NCI-H1930 (cell line): ENCODE data around the gene FBXL14.
A peak's percentile ranks its signal among the peaks of the same experiment; 100 is the strongest.
"Not testable (repeated sequence)": the region's sequence is repeated elsewhere in the genome, so short reads cannot be mapped to it uniquely, and the experiment has no call there.

Experiments used
- DNase-seq, 2 experiments: peaks; one replicate each; lab custom pipeline; 2025; lab: John Stamatoyannopoulos, UW

The FBXL14 gene

DNA sequence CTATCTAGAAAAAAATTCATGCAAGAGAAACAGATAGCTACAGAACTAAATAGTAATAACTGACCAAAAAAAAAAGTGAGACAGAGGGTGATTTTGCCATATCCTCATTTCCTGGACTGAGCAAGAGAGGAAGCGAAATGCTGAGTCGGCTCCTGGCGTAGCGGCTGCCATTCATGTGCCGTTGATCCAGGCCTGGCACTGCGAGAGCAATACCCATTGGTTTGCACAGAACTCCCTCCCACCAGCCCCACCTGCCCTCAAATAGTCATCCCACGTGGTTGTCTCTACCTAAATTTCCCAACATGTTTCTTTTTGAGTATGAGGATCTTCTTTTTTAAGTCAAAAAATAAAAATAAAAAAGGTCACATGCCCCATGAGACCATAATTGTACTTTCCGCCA, 25.2 kb upstream of the FBXL14 start:
- no peak for DNase-seq

DNA sequence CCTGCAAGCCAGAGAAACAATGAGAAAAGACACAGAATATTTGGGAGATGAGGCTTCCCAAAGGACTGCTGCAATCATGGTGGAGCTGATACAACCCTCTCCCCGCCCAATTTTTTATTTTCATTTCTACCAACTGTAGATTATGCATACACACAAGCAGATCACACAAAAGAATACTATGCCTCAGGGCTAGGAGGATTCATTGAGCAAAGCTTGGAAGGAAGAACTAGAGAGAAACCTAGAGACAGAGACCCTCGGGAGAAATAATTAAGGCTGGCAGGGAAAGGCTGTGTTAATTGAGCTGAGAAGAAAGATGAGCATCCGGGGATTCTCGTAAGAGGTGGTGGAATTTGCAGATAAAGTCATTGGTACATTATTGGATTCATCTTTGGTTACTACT, 24.8 kb upstream of the FBXL14 start:
- DNase-seq = no peak

- DNase-seq = no peak
Measured at GRCh38 chr12:1618489-1618888, 24.1 kb upstream of the FBXL14 start.

DNA sequence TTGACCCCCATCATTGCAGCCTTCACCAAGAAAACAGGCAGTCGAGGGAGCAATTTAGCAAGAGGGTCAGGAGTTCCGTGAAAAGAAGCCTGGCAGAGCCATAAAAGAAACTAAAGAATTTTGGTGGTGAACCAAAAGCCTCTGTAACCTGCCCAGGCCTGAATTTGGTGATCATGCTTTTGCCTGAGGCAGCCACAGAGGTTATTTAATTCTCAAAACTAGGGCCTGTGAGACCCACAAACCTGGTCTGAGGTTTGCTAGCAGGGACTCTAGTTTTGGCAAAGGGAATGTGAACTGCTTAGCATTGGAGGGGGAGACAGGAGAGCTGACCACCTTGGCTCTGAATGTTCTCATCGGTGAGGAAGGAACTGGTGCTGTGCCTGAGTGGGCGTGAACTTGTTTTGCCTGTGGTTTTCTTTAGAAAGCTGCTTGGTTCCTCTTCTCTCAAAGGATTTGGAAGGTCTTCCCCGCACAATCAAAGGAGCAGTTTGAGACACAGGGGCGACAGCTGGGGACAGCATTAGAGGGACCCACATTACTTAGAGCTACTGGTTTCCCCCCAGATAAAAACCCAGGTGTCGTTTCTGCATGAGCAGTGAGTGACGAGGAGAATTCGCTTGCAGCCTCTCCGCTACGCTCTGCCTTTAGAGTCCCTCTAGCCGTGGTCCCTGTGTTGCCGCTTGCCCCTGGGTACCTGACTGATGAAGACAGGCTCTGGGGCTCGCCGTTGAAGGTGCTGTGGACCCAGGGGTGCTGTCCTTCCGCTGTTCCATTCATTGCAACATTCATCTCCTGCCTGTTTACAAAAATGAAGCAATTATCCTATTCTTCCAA, 22.1 kb upstream of the FBXL14 start:
- DNase-seq = no peak

DNA sequence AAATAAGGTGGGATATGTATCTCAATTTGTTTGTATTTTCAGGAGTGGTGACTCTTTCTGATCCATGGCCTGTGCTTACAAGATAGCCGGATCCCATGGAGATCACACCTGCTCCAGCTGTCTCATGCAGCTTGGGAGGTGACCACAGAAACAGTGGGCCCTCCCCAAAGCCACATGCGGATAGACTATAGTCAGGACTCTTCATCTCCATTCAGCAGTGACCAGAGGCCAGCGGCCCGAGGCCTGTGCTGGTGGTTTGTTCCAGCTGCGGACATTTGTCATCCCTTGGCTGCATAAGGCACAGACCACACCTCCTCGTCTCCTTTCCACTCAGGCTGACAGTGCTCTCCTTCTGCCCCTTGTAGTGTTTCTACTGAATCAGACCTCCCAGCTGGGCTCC, 20.0 kb upstream of the FBXL14 start:
- no peak for DNase-seq

GRCh38 chr12:1613860-1614259, 19.5 kb upstream of the FBXL14 start:
- no peak for DNase-seq

DNA sequence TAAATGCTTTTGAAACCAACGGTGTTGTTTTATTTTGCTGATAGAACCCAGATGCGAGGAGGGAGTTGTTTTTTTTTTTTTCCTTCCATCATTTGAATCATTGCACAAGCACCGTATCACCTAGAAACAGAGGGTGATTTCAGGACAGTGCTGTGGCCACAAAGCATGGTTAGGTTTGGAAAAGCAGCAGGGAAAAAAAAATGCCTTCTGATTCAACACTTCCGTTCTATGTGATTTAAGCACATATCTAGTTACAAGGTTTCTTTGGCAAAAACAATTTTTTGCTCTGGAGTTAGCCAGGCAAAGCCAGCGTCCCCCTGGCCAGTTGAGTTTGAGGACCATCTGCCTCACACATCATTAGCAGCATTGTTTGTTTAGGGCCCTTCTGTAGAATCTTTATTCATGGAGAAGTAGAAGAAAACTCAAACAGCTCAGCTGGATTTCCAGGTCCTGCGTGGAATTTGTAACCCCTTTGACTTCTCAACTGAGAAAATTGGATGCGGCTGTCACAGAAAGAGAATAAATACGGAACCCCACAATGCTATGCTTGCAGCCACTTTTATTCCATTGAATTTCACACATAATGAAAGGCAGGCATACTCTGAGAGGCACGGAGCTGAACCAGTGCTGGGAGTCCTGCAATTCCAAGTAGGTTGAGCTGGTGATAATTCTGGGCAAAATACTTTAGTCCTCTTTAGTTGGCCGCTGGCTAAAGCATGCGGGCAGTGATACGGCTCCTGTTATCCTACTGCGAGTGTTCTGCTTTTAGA, 17.6 kb upstream of the FBXL14 start:
- no peak for DNase-seq

DNA sequence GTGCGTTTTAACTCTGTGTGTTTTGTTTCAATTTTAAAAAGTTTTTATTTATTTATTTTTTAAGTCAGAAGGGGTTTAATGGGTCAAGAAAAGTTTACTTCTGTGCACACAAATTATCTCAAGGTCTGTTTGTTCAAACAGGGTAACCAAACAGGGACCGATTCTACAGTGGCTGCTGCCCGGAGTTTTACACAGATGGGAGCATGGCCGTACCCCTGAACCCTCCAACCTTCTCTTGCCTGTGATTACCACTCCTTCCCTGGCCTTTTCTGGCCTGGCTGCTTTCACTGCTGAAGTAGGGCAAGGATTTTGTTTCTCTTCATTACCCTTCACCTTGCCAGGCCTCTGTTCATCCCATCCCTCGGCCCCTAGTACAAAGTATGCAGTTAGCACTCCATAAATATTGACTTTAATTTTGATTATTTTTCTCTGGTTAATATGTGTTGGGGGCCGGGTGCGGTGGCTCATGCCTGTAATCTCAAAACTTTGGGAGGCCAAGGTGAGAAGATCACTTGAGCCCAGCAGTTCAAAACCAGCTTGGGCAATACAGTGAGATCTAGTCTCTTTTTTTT, 15.8 kb upstream of the FBXL14 start:
- DNase-seq = no peak

DNA sequence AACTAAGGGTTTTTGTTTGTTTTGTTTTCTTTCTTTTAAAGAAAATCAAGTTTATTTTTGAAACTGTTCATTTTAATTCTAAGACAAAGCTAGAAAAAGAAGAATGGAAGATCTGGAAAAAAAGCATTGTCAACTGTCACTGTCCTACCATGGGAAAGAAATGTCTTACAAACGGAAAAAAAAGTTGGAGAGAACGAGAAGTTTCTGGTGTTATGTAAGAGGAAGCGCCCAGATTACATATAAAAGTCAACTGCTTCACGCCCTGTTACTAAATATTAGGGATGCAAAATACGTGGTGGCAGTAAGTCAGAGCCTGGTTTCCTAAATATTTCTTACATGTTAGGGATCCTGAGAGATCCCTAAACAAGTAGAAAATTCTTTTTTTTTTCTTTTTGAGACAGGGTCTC, 14.3 kb upstream of the FBXL14 start:
- no peak for DNase-seq

- no peak for DNase-seq
Measured at GRCh38 chr12:1607940-1608712, 13.7 kb upstream of the FBXL14 start.

GRCh38 chr12:1606021-1606622, 11.7 kb upstream of the FBXL14 start:
- no peak for DNase-seq

DNA sequence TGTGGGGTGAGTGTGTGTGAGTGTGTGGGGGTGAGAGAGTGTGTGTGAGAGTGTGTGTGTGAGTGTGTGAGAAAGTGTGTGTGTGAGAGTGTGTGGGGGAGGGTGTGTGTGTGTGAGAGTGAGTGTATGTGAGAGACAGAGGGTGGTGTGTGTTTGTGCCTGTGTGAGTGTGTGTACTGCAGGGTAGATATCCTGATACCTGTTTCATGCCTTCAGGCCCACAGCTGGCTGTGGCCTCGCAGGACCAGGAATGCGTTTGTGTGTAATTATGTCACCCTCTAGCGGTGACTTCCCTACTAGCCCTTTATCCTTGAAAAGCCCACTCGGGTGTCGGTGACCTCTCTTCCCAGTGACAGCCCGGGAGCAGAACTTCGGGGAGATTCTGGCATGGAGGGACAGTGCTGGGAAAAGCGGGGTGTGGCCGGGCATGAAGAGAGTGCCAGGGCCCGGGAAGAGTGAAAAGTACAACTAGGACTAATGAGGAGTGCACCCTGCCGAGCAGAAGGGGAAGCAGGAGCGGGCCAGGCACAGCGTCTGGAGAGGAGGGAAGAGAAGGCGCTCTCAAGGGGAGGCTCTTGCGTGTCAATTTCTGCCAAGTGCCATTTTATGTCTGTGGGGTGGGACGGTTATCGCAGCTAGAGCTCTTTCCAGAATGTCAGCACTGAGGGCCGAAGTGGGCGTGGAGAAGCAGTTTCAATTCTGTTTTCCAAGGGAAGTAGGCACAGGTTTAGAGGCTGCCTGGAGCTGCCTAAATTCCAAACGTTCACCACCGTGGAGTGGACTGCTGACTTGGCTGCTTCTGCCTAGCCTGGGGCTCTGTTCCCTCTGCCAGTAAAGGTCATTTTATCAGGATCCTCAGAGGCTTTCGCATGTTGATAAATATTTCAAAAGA, 11.0 kb upstream of the FBXL14 start:
- peak; percentile 20 to 58 for DNase-seq

- no peak for DNase-seq
Measured at GRCh38 chr12:1604464-1604863, 10.1 kb upstream of the FBXL14 start.

DNA sequence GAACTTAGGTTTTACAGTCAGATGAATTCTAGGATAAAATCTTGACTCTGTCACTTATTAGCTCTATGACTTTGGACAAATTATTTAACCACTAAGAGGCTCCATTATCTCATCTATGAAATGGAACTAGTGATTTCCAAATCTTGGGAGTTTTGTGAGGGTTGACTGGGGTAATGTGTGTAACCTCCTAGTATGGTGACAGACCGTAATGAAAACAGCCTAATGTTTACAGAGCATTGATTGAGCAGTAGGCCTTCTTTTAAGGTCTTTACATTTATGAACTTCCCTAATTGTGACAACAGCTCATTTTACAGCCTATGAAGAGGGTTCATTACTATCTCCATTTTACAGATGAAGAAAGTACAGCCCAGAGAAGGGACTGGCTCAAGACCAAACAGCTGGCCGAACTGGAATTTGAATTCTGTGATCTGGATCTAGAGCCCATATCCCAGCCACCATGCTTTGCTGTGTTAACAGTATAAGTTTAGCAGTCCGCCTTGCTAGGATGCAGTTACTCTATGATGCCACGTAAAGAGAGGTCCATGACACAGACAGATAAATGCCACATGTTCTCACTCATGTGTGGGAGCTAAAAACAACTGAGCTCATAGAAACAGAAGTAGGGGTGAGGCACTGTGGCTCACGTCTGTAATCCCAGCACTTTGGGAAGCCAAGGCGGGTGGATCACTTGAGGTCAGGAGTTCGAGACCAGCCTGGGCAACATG, 9.1 kb upstream of the FBXL14 start:
- DNase-seq = no peak

DNA sequence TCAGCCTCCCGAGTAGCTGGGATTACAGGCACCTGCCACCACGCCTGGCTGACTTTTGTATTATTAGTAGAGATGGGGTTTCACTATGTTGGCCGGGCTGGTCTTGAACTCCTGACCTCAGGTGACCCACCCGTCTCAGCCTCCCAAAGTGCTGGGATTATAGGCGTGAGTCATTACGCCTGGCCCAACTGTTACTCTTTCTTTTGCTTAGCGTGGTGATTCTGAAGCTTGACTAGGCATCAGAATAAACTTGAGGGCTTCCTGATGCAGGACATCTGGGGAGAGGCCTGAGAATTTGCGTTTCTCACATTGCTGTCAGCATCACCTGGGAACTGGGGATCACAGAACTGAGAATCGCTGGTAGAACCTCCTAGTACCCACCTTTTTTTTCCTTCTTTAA, 8.3 kb upstream of the FBXL14 start:
- not testable (repeated sequence) for DNase-seq

GRCh38 chr12:1598757-1599156, 4.4 kb upstream of the FBXL14 start:
- no peak for DNase-seq

DNA sequence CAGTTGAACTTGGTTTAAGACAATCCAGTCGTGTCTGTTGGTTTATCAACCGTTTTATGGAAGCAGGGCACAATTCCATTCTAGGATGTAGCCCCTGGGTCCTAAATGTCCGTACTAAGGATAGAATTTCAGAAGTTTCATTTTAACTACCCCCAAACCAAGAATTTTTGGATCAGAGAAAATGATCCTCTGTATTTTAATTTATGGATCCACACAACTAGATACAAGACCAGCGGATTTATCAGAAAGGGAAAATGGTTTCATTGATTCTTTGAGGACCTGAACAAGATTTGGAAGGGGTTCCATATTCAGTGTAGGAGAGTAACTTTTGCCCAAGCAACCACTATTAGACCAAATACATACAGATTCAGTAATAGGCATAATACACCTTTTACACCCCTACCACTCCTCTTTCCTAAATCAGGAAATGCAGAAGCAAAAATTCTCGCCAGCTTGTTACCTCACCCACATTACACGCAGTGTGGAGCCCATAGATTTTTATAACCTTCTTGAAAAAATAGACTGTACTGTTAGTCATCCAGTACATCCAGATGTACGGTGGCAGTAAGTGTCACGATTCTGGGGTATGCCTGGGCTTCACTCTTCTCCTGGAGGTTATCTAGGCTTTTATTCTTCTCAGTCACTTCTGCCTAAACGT, 1.4 kb upstream of the FBXL14 start:
- DNase-seq = no peak

GRCh38 chr12:1595026-1595561, 713 bp upstream of the FBXL14 start:
- DNase-seq = peak in 1 of 2 experiments; percentile 34

DNA sequence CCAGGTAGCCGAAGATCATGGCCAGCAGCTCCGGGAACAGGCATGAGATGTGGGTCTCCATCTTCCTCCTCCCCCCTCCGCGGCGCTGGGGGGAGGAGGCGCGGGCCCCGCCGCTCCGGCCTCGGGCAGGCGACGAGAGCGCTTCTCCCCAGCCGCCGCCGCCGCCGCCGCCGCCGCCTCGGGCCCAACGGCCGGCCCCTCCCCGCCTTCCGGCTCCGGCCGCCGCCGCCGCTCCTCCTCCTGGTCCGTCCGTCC, 448 bp downstream of the FBXL14 start:
- peak; percentile 56 to 75 for DNase-seq
